ENCODE results near the gene ZNF613.
"Not testable (repeated sequence)": the region's sequence is repeated elsewhere in the genome, so short reads cannot be mapped to it uniquely, and the experiment has no call there.

The ZNF613 gene

GRCh38 chr19:51944798-51945552, 17.7 kb downstream of the ZNF613 start:
- no peak for DNase-seq

- DNase-seq: no peak
Observed at GRCh38 chr19:51946602-51947001, 19.3 kb downstream of the ZNF613 start.

- no peak for DNase-seq
Observed at GRCh38 chr19:51948975-51949374, 21.7 kb downstream of the ZNF613 start.

GRCh38 chr19:51957846-51958245, 30.6 kb downstream of the ZNF613 start:
- not testable (repeated sequence) for DNase-seq

- no peak for DNase-seq
Observed at GRCh38 chr19:51959791-51960190, 32.5 kb downstream of the ZNF613 start.

- not testable (repeated sequence) for DNase-seq
Observed at GRCh38 chr19:51960621-51961233, 33.5 kb downstream of the ZNF613 start.

- no peak for DNase-seq
Observed at GRCh38 chr19:51965583-51965982, 38.3 kb downstream of the ZNF613 start.

- no peak for DNase-seq
Observed at GRCh38 chr19:51970718-51971117, 43.4 kb downstream of the ZNF613 start.

GRCh38 chr19:51971624-51972023, 44.4 kb downstream of the ZNF613 start:
- DNase-seq: no peak

GRCh38 chr19:51975787-51976186, 48.5 kb downstream of the ZNF613 start:
- not testable (repeated sequence) for DNase-seq

- DNase-seq: no peak
Observed at GRCh38 chr19:51976852-51977251, 49.6 kb downstream of the ZNF613 start.

- DNase-seq: no peak
Observed at GRCh38 chr19:51977346-51977745, 50.1 kb downstream of the ZNF613 start.

GRCh38 chr19:51978882-51979281, 51.6 kb downstream of the ZNF613 start:
- no peak for DNase-seq

- DNase-seq: no peak
Observed at GRCh38 chr19:51980116-51980736, 53.0 kb downstream of the ZNF613 start.

- DNase-seq: not testable (repeated sequence)
Observed at GRCh38 chr19:51980926-51981325, 53.7 kb downstream of the ZNF613 start.

GRCh38 chr19:51983361-51983760, 56.1 kb downstream of the ZNF613 start:
- no peak for DNase-seq

GRCh38 chr19:51986309-51987291, 59.3 kb downstream of the ZNF613 start, which contains the start of gene ZNF350:
ZNF350 (minus strand) TSS chr19:51986840; CDS start chr19:51974360, 12,480 bp downstream.
- peak; percentile 87 for DNase-seq

GRCh38 chr19:51993422-51993821, 66.2 kb downstream of the ZNF613 start:
- DNase-seq: no peak

GRCh38 chr19:51994048-51994644, 66.9 kb downstream of the ZNF613 start:
- DNase-seq: no peak

All from activated gamma-delta T cell treated with Interleukin-2 at 50 U/mL for 16 hours (primary cell).